HCT116 (cell line): ENCODE measurements around the gene ATG9A. TPM values are rescaled to one million over a fixed set of nuclear protein-coding genes. Genes with fewer than 3 reads are reported as not detected.

Source experiments
- ATAC-seq: fragments of 200-7000 bp; cut with Tn5 transposase; 2 replicates; pipeline ENCODE4 v1.9.1; 2020; ENCODE audit warnings: mild to moderate bottlenecking, moderate library complexity
- BruUV-seq: library from RNA; stranded (reverse); fragments of 400-500 nt; replicated peaks from 2 replicates; lab custom pipeline; 2021; lab: Mats Ljungman, UMichigan
- CTCF ChIA-PET: fragments of 300-600 bp; sonication (Branson Sonifier 250); formaldehyde crosslinking; loops from one replicate; lab custom pipeline; 2021; ENCODE audit warnings: antibody characterized with exemption; lab: Charles Lee
- POLR2A ChIA-PET: fragments of 300-600, 350-600 bp; sonication (Branson Sonifier 250); formaldehyde crosslinking; loops from one replicate; lab custom pipeline; 2021; ENCODE audit warnings: antibody characterized with exemption; lab: Charles Lee
- RAD21 ChIA-PET, 2 experiments: fragments of 300-600 bp; sonication (Branson Sonifier 250); formaldehyde crosslinking; loops; one replicate each; lab custom pipeline; 2023; ENCODE audit warnings: low total read pairs in 2 of 2; ENCODE audit not compliant: uncharacterized antibody in 2 of 2, unreplicated experiment in 2 of 2, low non-redundant PET in 1 of 2; lab: Charles Lee
- DNase-seq: peaks from one replicate; pipeline ENCODE4 v3.0.0-alpha.2; 2010; ENCODE audit warnings: low read depth, low spot score
- H2AFZ ChIP-seq: fragments of 200-600 bp; shearing (Covaris generic), sonication (generic); 2 replicates; pipeline ENCODE4 v1.6.1; 2017; ENCODE audit warnings: low read depth, mixed run types, mixed read lengths, antibody characterized with exemption, low read length; ENCODE audit not compliant: poor library complexity, severe bottlenecking
- H3K27ac ChIP-seq: 2 replicates; pipeline ENCODE4 v1.5.1; 2012; ENCODE audit warnings: low read depth, low read length
- H3K27me3 ChIP-seq: fragments of 200-600 bp; sonication (generic); 2 replicates; pipeline ENCODE4 v1.6.1; 2016; ENCODE audit warnings: mixed run types, low read length, mixed read lengths; ENCODE audit not compliant: insufficient read depth
- H3K36me3 ChIP-seq, 2 experiments: fragments of 200-500 bp in 1 of 2; fragments of 200-600 bp in 1 of 2; sonication (Bioruptor generic) in 1 of 2; sonication (generic) in 1 of 2; 2 replicates each; pipeline versions ENCODE4 v1.5.1 to v1.6.1; 2014 to 2016; ENCODE audit warnings: low read length in 2 of 2, inconsistent platforms in 1 of 2, mixed read lengths in 1 of 2, mixed run types in 1 of 2; ENCODE audit not compliant: insufficient read depth in 2 of 2, control insufficient read depth in 1 of 2
- H3K4me1 ChIP-seq, 2 experiments: fragments of 200-600 bp in 1 of 2; sonication (generic) in 1 of 2; 2 replicates each; pipeline versions ENCODE4 v1.5.1 to v1.6.1; 2012 to 2017; ENCODE audit warnings: low read length in 2 of 2, inconsistent platforms in 1 of 2, mild to moderate bottlenecking in 1 of 2, mixed read lengths in 1 of 2, mixed run types in 1 of 2, moderate library complexity in 1 of 2; ENCODE audit not compliant: insufficient read depth in 2 of 2, control insufficient read depth in 1 of 2
- H3K4me2 ChIP-seq: fragments of 200-600 bp; sonication (generic); 2 replicates; pipeline ENCODE4 v1.6.1; 2017; ENCODE audit warnings: mixed run types, low read length, mixed read lengths
- H3K4me3 ChIP-seq, 2 experiments: fragments of 200-600 bp in 1 of 2; sonication (generic) in 1 of 2; replicated peaks in 1 of 2; 2 replicates each; pipeline ENCODE4 v1.5.1; 2011 to 2016; ENCODE audit warnings: low read length in 2 of 2, control low read depth in 1 of 2, low read depth in 1 of 2, mild to moderate bottlenecking in 1 of 2, mixed read lengths in 1 of 2, mixed run types in 1 of 2
- H3K79me2 ChIP-seq: fragments of 200-600 bp; sonication (generic); 2 replicates; pipeline ENCODE4 v1.6.1; 2017; ENCODE audit warnings: mild to moderate bottlenecking, mixed run types, low read length, moderate library complexity, mixed read lengths; ENCODE audit not compliant: insufficient read depth
- H3K9ac ChIP-seq: fragments of 200-600 bp; sonication (generic); 2 replicates; pipeline ENCODE4 v1.6.1; 2016; ENCODE audit warnings: low read length, mixed read lengths
- H3K9me2 ChIP-seq: fragments of 200-600 bp; sonication (generic), shearing (Covaris generic); 2 replicates; pipeline ENCODE4 v1.6.1; 2017; ENCODE audit warnings: mixed run types, mild to moderate bottlenecking, moderate library complexity; ENCODE audit not compliant: insufficient read depth
- H3K9me3 ChIP-seq, 2 experiments: fragments of 200-500 bp in 1 of 2; fragments of 200-600 bp in 1 of 2; sonication (Bioruptor generic) in 1 of 2; sonication (generic) in 1 of 2; 2 replicates each; pipeline ENCODE4 v1.6.1; 2014 to 2017; ENCODE audit warnings: low read length in 2 of 2, mixed read lengths in 2 of 2, inconsistent platforms in 1 of 2, low read depth in 1 of 2, mild to moderate bottlenecking in 1 of 2, mixed run types in 1 of 2, moderate library complexity in 1 of 2; ENCODE audit not compliant: control insufficient read depth in 1 of 2, insufficient read depth in 1 of 2
- H4K20me1 ChIP-seq: fragments of 200-600 bp; sonication (generic), shearing (Covaris generic); 2 replicates; pipeline ENCODE4 v1.6.1; 2017; ENCODE audit warnings: mixed run types, mild to moderate bottlenecking, moderate library complexity; ENCODE audit not compliant: insufficient read depth
- CBX3 ChIP-seq: IDR thresholded peaks from 2 replicates; pipeline ENCODE4 v1.6.1; 2012; ENCODE audit warnings: low read depth
- EGR1 ChIP-seq: IDR thresholded peaks from 2 replicates; pipeline ENCODE4 v1.6.1; 2012; ENCODE audit warnings: low read depth
- EZH2phosphoT487 ChIP-seq: fragments of 200-600 bp; IDR thresholded peaks from 2 replicates; pipeline ENCODE4 v1.6.1; 2018; ENCODE audit warnings: antibody characterized with exemption, borderline replicate concordance
- FOSL1 ChIP-seq: IDR thresholded peaks from 2 replicates; pipeline ENCODE4 v1.6.1; 2012; ENCODE audit warnings: low read depth
- JUND ChIP-seq: IDR thresholded peaks from 2 replicates; pipeline ENCODE4 v1.6.1; 2012
- POLR2A ChIP-seq: IDR thresholded peaks from 2 replicates; pipeline ENCODE4 v1.7.0; 2011; ENCODE audit warnings: borderline replicate concordance; ENCODE audit not compliant: insufficient read depth, insufficient read length; ENCODE audit errors: extremely low read depth
- POLR2AphosphoS5 ChIP-seq: IDR thresholded peaks from 2 replicates; pipeline ENCODE4 v1.6.1; 2011; ENCODE audit warnings: mild to moderate bottlenecking, low read depth, low read length, moderate library complexity
- RAD21 ChIP-seq: IDR thresholded peaks from 2 replicates; pipeline ENCODE4 v1.6.1; 2012; ENCODE audit warnings: low read depth, mild to moderate bottlenecking
- SP1 ChIP-seq: IDR thresholded peaks from 2 replicates; pipeline ENCODE4 v1.6.1; 2012; ENCODE audit warnings: low read depth
- YY1 ChIP-seq: IDR thresholded peaks from 2 replicates; pipeline ENCODE4 v1.6.1; 2011; ENCODE audit warnings: low read length, low read depth, moderate library complexity, mild to moderate bottlenecking; ENCODE audit not compliant: insufficient replicate concordance; ENCODE audit errors: extremely low read depth
- ZNF274 ChIP-seq: fragments of 200-500 bp; sonication (Bioruptor generic); IDR thresholded peaks from 2 replicates; pipeline ENCODE4 v1.6.1; 2014; ENCODE audit warnings: mild to moderate bottlenecking, low read depth, low read length, inconsistent platforms
- intact Hi-C: fragments of 100-400 bp; cut with micrococcal nuclease; formaldehyde crosslinking; loops from 2 replicates; pipeline ENCODE4 v1.10.0; 2022
- total RNA-seq: library from RNA; stranded (reverse); gene quantifications from one replicate; pipeline ENCODE4 v1.2.1, GENCODE V29; 2021; ENCODE audit not compliant: unreplicated experiment
- TF ChIP-seq, protein P1 (sequence below), 3 experiments: fragments of 200-600 bp in 1 of 3; sonication (generic) in 1 of 3; IDR thresholded peaks in 2 of 3; conservative IDR thresholded peaks in 1 of 3; 2 replicates each; pipeline ENCODE4 v1.5.1; 2012 to 2017; ENCODE audit warnings: low read depth in 2 of 3, low read length in 2 of 3, antibody characterized with exemption in 1 of 3, borderline replicate concordance in 1 of 3, control low read depth in 1 of 3, mild to moderate bottlenecking in 1 of 3, mixed read lengths in 1 of 3, mixed run types in 1 of 3, moderate library complexity in 1 of 3; ENCODE audit not compliant: insufficient read depth in 1 of 3
- TF ChIP-seq, protein P2 (sequence below): IDR thresholded peaks from 2 replicates; pipeline ENCODE4 v1.6.1; 2012

The ATG9A gene
- total RNA-seq, 1 experiment from 2014 or later = 51.8 TPM

DNA sequence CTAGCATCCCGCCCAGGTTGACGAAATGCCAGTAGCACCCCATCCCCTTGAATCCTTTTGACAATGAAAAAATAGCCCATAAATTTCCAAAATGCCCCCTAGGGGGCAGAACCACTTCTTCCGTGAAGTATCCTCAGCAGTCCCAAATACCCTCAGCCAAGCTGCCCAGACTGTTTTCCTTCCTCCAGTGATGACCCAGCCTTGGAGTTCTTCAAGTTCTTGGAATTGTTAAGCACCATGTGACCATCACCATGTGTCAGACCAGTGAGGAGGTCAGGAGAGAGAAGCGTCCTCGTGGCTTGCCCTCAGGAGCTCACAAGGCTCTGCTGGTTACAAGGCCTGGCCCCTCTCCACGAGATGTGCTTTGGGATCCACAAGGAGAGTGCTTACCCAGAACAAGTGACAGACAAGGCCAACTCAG is 58.2 kb downstream of the ATG9A start:
- H3K9me2 ChIP-seq = no peaks in the 10 kb centered on the region
- ATAC-seq (peak; percentile 81), DNase-seq (peak; percentile 18)
- no peak for TF ChIP-seq JUND
- TF ChIP-seq, protein P1, sequence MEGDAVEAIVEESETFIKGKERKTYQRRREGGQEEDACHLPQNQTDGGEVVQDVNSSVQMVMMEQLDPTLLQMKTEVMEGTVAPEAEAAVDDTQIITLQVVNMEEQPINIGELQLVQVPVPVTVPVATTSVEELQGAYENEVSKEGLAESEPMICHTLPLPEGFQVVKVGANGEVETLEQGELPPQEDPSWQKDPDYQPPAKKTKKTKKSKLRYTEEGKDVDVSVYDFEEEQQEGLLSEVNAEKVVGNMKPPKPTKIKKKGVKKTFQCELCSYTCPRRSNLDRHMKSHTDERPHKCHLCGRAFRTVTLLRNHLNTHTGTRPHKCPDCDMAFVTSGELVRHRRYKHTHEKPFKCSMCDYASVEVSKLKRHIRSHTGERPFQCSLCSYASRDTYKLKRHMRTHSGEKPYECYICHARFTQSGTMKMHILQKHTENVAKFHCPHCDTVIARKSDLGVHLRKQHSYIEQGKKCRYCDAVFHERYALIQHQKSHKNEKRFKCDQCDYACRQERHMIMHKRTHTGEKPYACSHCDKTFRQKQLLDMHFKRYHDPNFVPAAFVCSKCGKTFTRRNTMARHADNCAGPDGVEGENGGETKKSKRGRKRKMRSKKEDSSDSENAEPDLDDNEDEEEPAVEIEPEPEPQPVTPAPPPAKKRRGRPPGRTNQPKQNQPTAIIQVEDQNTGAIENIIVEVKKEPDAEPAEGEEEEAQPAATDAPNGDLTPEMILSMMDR (IDR thresholded peaks at IDR 0.05 in 2 of 3, conservative IDR thresholded peaks at IDR 0.05 in 1 of 3; ENCODE audit: borderline replicate concordance in 1 of 3, insufficient read depth in 1 of 3, low read depth in 2 of 3, low read length in 2 of 3) = peak in 2 of 3 experiments; percentile 73 to 80; a peak in 4 of 6 replicates
- TF ChIP-seq EGR1 = no peak
- no peaks in the 10 kb centered on the region for H4K20me1 ChIP-seq
- ChIA-PET RAD21 (no interaction called here), POLR2A (no interaction called here), CTCF (interaction anchor here (0.8 to 1.7 kb wide), 7 partner anchors 40 to 180 kb away, joined by 3 to 10 read pairs (median 4); partner anchors contain the start of gene ABCB6)
- intact Hi-C loops = loop anchor here (2.0 to 10.0 kb wide), 3 partner anchors 40 to 364 kb away; no protein-coding TSS in a partner anchor
- no peak overlapping the region for H3K27ac ChIP-seq
- BruUV-seq = no TSS peak
- no peak overlapping the region for H3K4me3 ChIP-seq
- no peak overlapping the region for H3K9ac ChIP-seq
- no peak overlapping the region for H3K4me2 ChIP-seq
- no peaks in the 10 kb centered on the region for H3K9me3 ChIP-seq
- peaks cover 7% of the 10 kb centered on the region; the same call in 1 of the 2 replicates for H3K79me2 ChIP-seq
- H3K4me1 ChIP-seq = peaks cover 5 to 8% of the 10 kb centered on the region in 2 experiments
- H3K36me3 ChIP-seq = peaks cover 0 to 7% of the 10 kb centered on the region in 2 experiments; a peak in 2 of 4 replicates
- H3K27me3 ChIP-seq = no peaks in the 10 kb centered on the region
- no peak overlapping the region for H2AFZ ChIP-seq

DNA sequence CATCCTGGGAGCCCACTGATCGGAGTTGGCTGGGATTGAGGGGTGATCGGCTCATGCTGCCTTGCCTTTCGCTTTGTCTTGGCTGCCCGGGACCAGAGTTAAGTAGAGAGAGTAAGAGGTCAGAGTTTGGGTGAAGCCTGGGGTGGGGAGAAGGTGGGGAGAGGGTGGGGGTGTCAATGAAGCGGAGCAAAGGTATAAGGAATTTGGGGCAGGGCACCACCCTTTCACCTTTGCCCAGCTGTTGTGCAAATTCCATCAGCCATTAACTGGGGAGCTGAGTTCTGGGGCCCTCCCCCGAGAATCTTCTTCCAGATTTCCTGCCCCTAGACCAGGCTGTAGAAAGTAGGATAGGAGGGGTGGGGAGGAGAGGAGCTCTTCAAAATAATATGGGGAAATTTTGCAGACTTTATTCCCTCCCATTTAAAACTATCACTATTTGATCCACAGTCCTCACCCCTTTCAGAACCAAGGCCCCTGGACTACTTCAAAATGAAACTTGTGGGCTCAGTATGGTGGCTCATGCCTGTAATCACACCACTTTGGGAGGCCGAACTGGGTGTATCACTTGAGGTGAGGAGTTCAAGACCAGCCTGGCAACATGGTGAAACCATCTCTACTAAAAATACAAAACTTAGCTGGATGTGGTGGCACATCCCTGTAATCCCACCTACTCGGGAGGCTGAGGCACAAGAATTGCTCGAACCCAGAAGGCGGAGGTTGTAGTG is 59.3 kb downstream of the ATG9A start, which contains the start of gene SLC23A3:
TSS of gene SLC23A3 (minus strand) at position 100 of the 725 bp plus-strand sequence. CDS start at position 55, 45 bp downstream.
- intact Hi-C loops = loop anchor here (2.0 to 10.0 kb wide), 3 partner anchors 41 to 365 kb away; no protein-coding TSS in a partner anchor
- Histone ChIP-seq H3K27ac (no peak within 1 kb of the TSS), H3K36me3 (peaks cover 0 to 7% of the 10 kb centered on the region in 2 experiments; a peak in 2 of 4 replicates), H3K4me1 (no peaks in the 10 kb centered on the region), H3K79me2 (no peaks in the 10 kb centered on the region), H2AFZ (no peak within 1 kb of the TSS), H3K4me3 (no peak within 1 kb of the TSS), H4K20me1 (no peaks in the 10 kb centered on the region), H3K27me3 (no peaks in the 10 kb centered on the region), H3K4me2 (no peak within 1 kb of the TSS), H3K9me2 (no peaks in the 10 kb centered on the region), H3K9ac (no peak within 1 kb of the TSS), H3K9me3 (no peaks in the 10 kb centered on the region)
- ChIA-PET CTCF (interaction anchor here (0.9 to 1.7 kb wide), 3 partner anchors 41 to 125 kb away, joined by 4 to 10 read pairs (median 7); partner anchors contain the start of gene ABCB6), RAD21 (no interaction called here), POLR2A (no interaction called here)
- no peak for ATAC-seq
- no TSS peak for BruUV-seq
- no peak for DNase-seq
- TF ChIP-seq, protein P2, sequence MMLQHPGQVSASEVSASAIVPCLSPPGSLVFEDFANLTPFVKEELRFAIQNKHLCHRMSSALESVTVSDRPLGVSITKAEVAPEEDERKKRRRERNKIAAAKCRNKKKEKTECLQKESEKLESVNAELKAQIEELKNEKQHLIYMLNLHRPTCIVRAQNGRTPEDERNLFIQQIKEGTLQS = no peak
- TF ChIP-seq ZNF274 = no peak
- no peak for TF ChIP-seq EZH2phosphoT487
- TF ChIP-seq YY1 = no peak
- TF ChIP-seq POLR2AphosphoS5 = no peak
- TF ChIP-seq CBX3 = no peak
- no peak for TF ChIP-seq JUND
- TF ChIP-seq EGR1 = no peak
- TF ChIP-seq, protein P1 (IDR thresholded peaks at IDR 0.05 in 2 of 3, conservative IDR thresholded peaks at IDR 0.05 in 1 of 3; ENCODE audit: borderline replicate concordance in 1 of 3, insufficient read depth in 1 of 3, low read depth in 2 of 3, low read length in 2 of 3) = no peak
- TF ChIP-seq RAD21 = no peak
- TF ChIP-seq FOSL1 = no peak
- no peak for TF ChIP-seq POLR2A
- no peak for TF ChIP-seq SP1
